Measurements from ENCODE around the gene ZFYVE9.

DNA sequence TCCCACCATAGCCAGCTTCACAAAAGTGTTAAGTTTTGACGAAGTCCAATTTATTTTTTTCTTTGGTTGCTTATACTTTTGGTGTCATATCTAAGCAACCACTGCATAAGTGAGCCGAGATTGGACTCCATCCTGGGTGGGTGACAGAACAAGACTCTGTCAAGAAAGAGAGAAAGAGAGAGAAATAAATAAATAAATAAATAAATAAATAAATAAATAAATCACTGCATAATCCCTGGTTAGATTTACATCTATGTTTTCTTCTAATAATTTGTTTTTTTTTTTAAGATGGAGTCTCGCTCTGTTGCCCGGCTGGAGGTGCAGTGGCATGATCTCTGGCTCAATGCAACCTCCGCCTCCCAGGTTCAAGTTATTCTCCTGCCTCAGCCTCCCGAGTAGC is 18.3 kb upstream of the ZFYVE9 start:
- TF ChIP-seq, protein P1, sequence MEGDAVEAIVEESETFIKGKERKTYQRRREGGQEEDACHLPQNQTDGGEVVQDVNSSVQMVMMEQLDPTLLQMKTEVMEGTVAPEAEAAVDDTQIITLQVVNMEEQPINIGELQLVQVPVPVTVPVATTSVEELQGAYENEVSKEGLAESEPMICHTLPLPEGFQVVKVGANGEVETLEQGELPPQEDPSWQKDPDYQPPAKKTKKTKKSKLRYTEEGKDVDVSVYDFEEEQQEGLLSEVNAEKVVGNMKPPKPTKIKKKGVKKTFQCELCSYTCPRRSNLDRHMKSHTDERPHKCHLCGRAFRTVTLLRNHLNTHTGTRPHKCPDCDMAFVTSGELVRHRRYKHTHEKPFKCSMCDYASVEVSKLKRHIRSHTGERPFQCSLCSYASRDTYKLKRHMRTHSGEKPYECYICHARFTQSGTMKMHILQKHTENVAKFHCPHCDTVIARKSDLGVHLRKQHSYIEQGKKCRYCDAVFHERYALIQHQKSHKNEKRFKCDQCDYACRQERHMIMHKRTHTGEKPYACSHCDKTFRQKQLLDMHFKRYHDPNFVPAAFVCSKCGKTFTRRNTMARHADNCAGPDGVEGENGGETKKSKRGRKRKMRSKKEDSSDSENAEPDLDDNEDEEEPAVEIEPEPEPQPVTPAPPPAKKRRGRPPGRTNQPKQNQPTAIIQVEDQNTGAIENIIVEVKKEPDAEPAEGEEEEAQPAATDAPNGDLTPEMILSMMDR (IDR thresholded peaks at IDR 0.05 in 4 of 5, conservative IDR thresholded peaks at IDR 0.05 in 1 of 5): no peak
- no peak for TF ChIP-seq POLR2A (IDR thresholded peaks at IDR 0.05)

Data from gastrocnemius medialis (tissue), 4 donors.